KMS-11 (cell line): ENCODE data around the gene UNCX.

Experiments
- H2AFZ ChIP-seq: fragments of 200-600 bp; sonication (generic); 2 replicates; pipeline ENCODE4 v1.6.1; 2016; ENCODE audit warnings: antibody characterized with exemption, mixed run types, low read depth
- H3K27ac ChIP-seq: fragments of 200-600 bp; sonication (generic); 2 replicates; pipeline ENCODE4 v1.6.1; 2016; ENCODE audit warnings: mild to moderate bottlenecking, mixed run types
- H3K27me3 ChIP-seq: fragments of 200-600 bp; sonication (generic); 2 replicates; pipeline ENCODE4 v1.6.1; 2017; ENCODE audit warnings: mild to moderate bottlenecking, low read depth, mixed run types, moderate library complexity; ENCODE audit not compliant: insufficient read depth
- H3K36me3 ChIP-seq: fragments of 200-600 bp; sonication (generic); 2 replicates; pipeline ENCODE4 v1.6.1; 2017; ENCODE audit warnings: mild to moderate bottlenecking, mixed run types; ENCODE audit not compliant: insufficient read depth
- H3K4me1 ChIP-seq: fragments of 200-600 bp; sonication (generic); 2 replicates; pipeline ENCODE4 v1.6.1; 2016; ENCODE audit warnings: mild to moderate bottlenecking, low read depth, mixed run types; ENCODE audit not compliant: poor library complexity, severe bottlenecking
- H3K4me2 ChIP-seq: fragments of 200-600 bp; sonication (generic); 2 replicates; pipeline ENCODE4 v1.7.0; 2016; ENCODE audit warnings: mild to moderate bottlenecking, mixed run types
- H3K4me3 ChIP-seq: fragments of 200-600 bp; sonication (generic); IDR thresholded peaks from 2 replicates; pipeline ENCODE4 v1.6.1; 2017; ENCODE audit warnings: low read depth, low read length, mixed read lengths; ENCODE audit not compliant: insufficient read depth
- H3K79me2 ChIP-seq: fragments of 200-600 bp; sonication (generic); 2 replicates; pipeline ENCODE4 v1.6.1; 2016; ENCODE audit warnings: low read depth, mixed run types; ENCODE audit not compliant: insufficient read depth
- H3K9ac ChIP-seq: fragments of 200-600 bp; sonication (generic); 2 replicates; pipeline ENCODE4 v1.6.1; 2016; ENCODE audit warnings: mild to moderate bottlenecking, mixed run types
- H4K20me1 ChIP-seq: fragments of 200-600 bp; sonication (generic); 2 replicates; pipeline ENCODE4 v1.6.1; 2016; ENCODE audit warnings: mild to moderate bottlenecking, mixed run types; ENCODE audit not compliant: insufficient read depth
- TF ChIP-seq, protein P1 (sequence below): fragments of 200-600 bp; sonication (generic); conservative IDR thresholded peaks from 2 replicates; pipeline ENCODE4 v1.6.1; 2017; ENCODE audit warnings: low read depth, mild to moderate bottlenecking, antibody characterized with exemption, low read length, moderate library complexity, mixed read lengths

The UNCX gene

DNA sequence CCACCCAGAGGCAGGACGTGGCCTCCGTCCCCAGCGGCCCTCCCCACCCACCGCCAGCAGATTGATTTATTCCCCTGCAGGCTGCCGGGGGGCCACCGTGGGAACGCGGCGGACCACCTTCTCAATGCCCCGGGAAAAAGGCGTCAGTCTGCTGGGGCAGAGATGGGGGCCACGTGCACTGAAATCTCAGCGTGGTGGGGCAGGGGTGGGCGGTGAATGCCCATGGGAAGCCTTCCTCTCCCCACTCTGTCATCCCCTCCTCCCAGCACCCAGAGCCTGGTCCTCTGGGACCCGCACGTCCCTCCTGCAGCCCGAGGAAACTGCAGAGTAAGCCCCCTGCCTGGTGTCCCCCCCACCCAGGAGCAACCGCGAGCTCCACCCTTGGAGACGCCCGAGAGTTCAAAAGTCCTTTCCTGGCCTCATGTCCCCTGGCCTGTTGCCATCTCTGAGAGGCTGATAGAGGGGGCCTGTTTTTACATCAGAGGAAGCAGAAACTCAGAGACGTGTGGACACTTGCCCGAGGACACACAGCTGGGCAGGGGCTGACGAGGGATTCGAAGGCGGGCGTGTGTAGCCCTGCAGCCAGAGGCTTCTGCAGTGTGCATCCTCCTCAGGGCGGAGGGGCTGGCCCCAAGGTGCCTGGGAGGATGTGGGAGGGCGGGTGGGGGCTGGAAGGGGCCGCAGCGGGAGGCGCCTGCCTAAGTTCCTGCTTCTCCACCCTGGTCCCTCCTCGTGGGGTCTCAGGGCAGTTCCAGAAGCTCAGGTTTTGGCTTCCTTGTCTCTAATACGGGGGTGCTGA is 21.8 kb downstream of the UNCX start:
- Histone ChIP-seq H3K4me2 (no peak overlapping the region), H4K20me1 (no peaks in the 10 kb centered on the region), H3K27ac (no peak overlapping the region), H2AFZ (no peak overlapping the region), H3K9ac (no peak overlapping the region), H3K4me3 (no peak overlapping the region), H3K36me3 (no peaks in the 10 kb centered on the region), H3K79me2 (no peaks in the 10 kb centered on the region), H3K4me1 (no peaks in the 10 kb centered on the region), H3K27me3 (peaks cover 98% of the 10 kb centered on the region)
- TF ChIP-seq, protein P1, sequence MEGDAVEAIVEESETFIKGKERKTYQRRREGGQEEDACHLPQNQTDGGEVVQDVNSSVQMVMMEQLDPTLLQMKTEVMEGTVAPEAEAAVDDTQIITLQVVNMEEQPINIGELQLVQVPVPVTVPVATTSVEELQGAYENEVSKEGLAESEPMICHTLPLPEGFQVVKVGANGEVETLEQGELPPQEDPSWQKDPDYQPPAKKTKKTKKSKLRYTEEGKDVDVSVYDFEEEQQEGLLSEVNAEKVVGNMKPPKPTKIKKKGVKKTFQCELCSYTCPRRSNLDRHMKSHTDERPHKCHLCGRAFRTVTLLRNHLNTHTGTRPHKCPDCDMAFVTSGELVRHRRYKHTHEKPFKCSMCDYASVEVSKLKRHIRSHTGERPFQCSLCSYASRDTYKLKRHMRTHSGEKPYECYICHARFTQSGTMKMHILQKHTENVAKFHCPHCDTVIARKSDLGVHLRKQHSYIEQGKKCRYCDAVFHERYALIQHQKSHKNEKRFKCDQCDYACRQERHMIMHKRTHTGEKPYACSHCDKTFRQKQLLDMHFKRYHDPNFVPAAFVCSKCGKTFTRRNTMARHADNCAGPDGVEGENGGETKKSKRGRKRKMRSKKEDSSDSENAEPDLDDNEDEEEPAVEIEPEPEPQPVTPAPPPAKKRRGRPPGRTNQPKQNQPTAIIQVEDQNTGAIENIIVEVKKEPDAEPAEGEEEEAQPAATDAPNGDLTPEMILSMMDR = no peak

DNA sequence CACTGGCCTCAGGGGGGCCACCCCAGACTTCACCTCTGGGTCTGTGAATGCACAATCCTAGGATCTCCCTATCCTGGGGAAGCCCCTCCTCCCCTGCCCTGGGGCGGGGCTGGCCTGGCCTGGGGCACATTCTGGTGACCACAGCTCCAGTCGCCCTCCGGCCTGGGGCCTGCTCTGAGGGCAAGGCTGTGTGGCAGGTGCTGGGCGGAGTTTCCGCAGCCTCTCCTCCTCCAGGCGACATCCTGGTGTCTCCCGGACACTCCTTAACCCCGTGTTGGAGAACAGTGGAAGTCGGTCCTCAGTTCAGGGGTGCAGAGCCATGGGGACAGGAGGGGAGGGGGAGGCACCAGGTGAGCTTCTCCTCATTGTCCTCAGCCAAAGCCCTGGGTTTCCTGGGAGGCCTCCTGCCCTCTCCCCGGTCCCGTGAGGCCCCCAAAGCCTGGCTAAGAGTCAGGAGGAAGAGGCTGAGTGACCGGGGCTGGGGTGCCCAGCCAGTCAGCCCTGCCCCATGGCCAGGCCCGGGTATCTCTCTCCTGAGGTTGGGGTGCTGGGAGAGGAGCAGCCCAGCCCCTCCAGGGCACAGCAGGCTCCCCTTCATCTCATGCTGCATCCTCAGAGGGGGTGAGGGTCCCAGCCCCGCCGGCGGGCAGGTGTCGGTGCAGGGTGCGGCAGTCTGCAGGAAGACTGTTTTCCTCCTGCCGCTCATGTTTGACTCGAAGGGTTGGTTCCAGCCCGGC is 22.6 kb downstream of the UNCX start:
- TF ChIP-seq, protein P1 = no peak
- Histone ChIP-seq H4K20me1 (no peaks in the 10 kb centered on the region), H3K79me2 (no peaks in the 10 kb centered on the region), H3K27ac (no peak overlapping the region), H3K4me2 (no peak overlapping the region), H2AFZ (no peak overlapping the region), H3K4me1 (no peaks in the 10 kb centered on the region), H3K36me3 (no peaks in the 10 kb centered on the region), H3K4me3 (no peak overlapping the region), H3K9ac (no peak overlapping the region), H3K27me3 (peaks cover 98% of the 10 kb centered on the region)

GRCh38 chr7:1255817-1256340 is 23.2 kb downstream of the UNCX start:
- H3K4me1 ChIP-seq = no peaks in the 10 kb centered on the region

GRCh38 chr7:1256621-1257020 is 23.9 kb downstream of the UNCX start:
- TF ChIP-seq, protein P1 = no peak
- Histone ChIP-seq H3K36me3 (no peaks in the 10 kb centered on the region), H3K4me3 (no peak overlapping the region), H2AFZ (no peak overlapping the region), H3K27me3 (peaks cover 96% of the 10 kb centered on the region), H3K4me1 (no peaks in the 10 kb centered on the region), H3K4me2 (no peak overlapping the region), H4K20me1 (no peaks in the 10 kb centered on the region), H3K9ac (no peak overlapping the region), H3K27ac (no peak overlapping the region), H3K79me2 (no peaks in the 10 kb centered on the region)

More at GRCh38 chr7:1255817-1256340, 23.2 kb downstream of the UNCX start:
- no peaks in the 10 kb centered on the region for H4K20me1 ChIP-seq
- H3K27ac ChIP-seq = no peak overlapping the region
- no peak overlapping the region for H3K9ac ChIP-seq
- H3K4me2 ChIP-seq = no peak overlapping the region
- H3K27me3 ChIP-seq = peaks cover 98% of the 10 kb centered on the region
- TF ChIP-seq, protein P1 = no peak
- H3K4me3 ChIP-seq = no peak overlapping the region
- H3K79me2 ChIP-seq = no peaks in the 10 kb centered on the region
- no peaks in the 10 kb centered on the region for H3K36me3 ChIP-seq
- no peak overlapping the region for H2AFZ ChIP-seq
